ENCODE data around the gene CKAP4. TPM values are rescaled to one million over a fixed set of nuclear protein-coding genes. Genes with fewer than 3 reads are reported as not detected.

Gene CKAP4
- total and polyA plus RNA-seq, 9 of the 15 experiments (the other 6 are each of a cell fraction or from before 2014, with no cell fraction given): 0.08 to 0.20 TPM; not detected in 7

DNA sequence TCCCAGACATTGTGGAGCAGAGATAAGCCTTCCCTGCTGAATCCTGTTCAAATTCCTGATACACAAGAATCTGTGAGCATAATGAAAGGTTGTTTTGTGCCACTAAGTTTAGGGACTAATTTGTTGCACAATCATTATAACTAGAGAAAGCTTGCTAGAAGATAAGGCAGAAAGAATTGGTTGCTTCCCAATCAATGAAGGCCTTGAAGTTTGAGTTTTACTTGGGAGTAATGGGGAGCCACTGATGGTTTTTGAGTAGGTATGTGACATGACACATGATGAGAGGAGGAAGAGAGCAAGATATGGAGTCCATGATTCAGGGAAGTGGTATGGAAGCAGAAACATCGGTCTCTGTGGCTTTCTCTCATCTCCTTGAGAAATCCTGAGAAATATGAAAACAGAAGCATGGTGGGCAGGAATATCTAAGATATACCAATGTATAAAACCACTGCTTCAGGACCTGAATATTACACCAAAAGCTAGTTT, 41.4 kb upstream of the CKAP4 start (continued):
- TF ChIP-seq ZNF165 (CRISPR knock-in tag; IDR thresholded peaks at IDR 0.05; ENCODE audit: borderline replicate concordance) (no peak), OTX1 (CRISPR knock-in tag; IDR thresholded peaks at IDR 0.05) (no peak), SMC3 (conservative IDR thresholded peaks at IDR 0.05; ENCODE audit: insufficient read depth, low read depth, low read length) (no peak), KAT7 (CRISPR knock-in tag; IDR thresholded peaks at IDR 0.05; ENCODE audit: borderline replicate concordance) (no peak), NRF1 (conservative IDR thresholded peaks at IDR 0.05 in 1 of 2, IDR thresholded peaks at IDR 0.05 in 1 of 2) (no peak), DPF2 (IDR thresholded peaks at IDR 0.05) (no peak), SMAD3 (CRISPR knock-in tag; conservative IDR thresholded peaks at IDR 0.05) (0 out of 2 replicates have a peak, but pooled peaks have one; percentile 35), KHSRP (IDR thresholded peaks at IDR 0.05) (no peak)
- TF ChIP-seq, protein P1, sequence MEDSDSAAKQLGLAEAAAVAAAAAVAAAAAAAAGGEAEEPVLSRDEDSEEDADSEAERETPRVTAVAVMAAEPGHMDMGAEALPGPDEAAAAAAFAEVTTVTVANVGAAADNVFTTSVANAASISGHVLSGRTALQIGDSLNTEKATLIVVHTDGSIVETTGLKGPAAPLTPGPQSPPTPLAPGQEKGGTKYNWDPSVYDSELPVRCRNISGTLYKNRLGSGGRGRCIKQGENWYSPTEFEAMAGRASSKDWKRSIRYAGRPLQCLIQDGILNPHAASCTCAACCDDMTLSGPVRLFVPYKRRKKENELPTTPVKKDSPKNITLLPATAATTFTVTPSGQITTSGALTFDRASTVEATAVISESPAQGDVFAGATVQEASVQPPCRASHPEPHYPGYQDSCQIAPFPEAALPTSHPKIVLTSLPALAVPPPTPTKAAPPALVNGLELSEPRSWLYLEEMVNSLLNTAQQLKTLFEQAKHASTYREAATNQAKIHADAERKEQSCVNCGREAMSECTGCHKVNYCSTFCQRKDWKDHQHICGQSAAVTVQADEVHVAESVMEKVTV (CRISPR knock-in tag; IDR thresholded peaks at IDR 0.05): 0 out of 2 replicates have a peak, but pooled peaks have one; percentile 33
- TF ChIP-seq, protein P2, sequence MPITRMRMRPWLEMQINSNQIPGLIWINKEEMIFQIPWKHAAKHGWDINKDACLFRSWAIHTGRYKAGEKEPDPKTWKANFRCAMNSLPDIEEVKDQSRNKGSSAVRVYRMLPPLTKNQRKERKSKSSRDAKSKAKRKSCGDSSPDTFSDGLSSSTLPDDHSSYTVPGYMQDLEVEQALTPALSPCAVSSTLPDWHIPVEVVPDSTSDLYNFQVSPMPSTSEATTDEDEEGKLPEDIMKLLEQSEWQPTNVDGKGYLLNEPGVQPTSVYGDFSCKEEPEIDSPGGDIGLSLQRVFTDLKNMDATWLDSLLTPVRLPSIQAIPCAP (CRISPR knock-in tag; IDR thresholded peaks at IDR 0.05; ENCODE audit: borderline replicate concordance): no peak
- TF ChIP-seq, protein P3, sequence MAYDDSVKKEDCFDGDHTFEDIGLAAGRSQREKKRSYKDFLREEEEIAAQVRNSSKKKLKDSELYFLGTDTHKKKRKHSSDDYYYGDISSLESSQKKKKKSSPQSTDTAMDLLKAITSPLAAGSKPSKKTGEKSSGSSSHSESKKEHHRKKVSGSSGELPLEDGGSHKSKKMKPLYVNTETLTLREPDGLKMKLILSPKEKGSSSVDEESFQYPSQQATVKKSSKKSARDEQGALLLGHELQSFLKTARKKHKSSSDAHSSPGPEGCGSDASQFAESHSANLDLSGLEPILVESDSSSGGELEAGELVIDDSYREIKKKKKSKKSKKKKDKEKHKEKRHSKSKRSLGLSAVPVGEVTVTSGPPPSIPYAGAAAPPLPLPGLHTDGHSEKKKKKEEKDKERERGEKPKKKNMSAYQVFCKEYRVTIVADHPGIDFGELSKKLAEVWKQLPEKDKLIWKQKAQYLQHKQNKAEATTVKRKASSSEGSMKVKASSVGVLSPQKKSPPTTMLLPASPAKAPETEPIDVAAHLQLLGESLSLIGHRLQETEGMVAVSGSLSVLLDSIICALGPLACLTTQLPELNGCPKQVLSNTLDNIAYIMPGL (CRISPR knock-in tag; IDR thresholded peaks at IDR 0.05): no peak

Data from K562 (cell line).